ENCODE measurements around the gene GABRB1. TPM values are rescaled to one million over a fixed set of nuclear protein-coding genes. Genes with fewer than 3 reads are reported as not detected.

Gene GABRB1
- total RNA-seq, 1 experiment from 2014 or later: not detected

- Histone ChIP-seq H3K27me3 (no peaks in the 10 kb centered on the region), H3K9me3 (replicated peaks) (no peaks in the 10 kb centered on the region), H3K4me3 (no peak overlapping the region), H3K27ac (no peak overlapping the region), H3K4me1 (no peaks in the 10 kb centered on the region), H3K36me3 (no peaks in the 10 kb centered on the region)
- no peak for DNase-seq
Observed at GRCh38 chr4:47425628-47426027, 394.3 kb downstream of the GABRB1 start.

- no peaks in the 10 kb centered on the region for H3K27me3 ChIP-seq
- H3K27ac ChIP-seq: no peak overlapping the region
- no peak for DNase-seq
- no peaks in the 10 kb centered on the region for H3K4me1 ChIP-seq
- no peaks in the 10 kb centered on the region for H3K36me3 ChIP-seq
- no peak overlapping the region for H3K4me3 ChIP-seq
- no peaks in the 10 kb centered on the region for H3K9me3 ChIP-seq (replicated peaks)
Observed at GRCh38 chr4:47427935-47428334, 396.6 kb downstream of the GABRB1 start.

GRCh38 chr4:47432749-47433148 is 401.4 kb downstream of the GABRB1 start:
- Histone ChIP-seq H3K4me1 (no peaks in the 10 kb centered on the region), H3K9me3 (replicated peaks) (no peaks in the 10 kb centered on the region), H3K27ac (no peak overlapping the region), H3K27me3 (0 out of 2 replicates have a peak, but pooled peaks cover 4% of the 10 kb centered on the region), H3K4me3 (no peak overlapping the region), H3K36me3 (no peaks in the 10 kb centered on the region)
- DNase-seq: no peak

GRCh38 chr4:47434931-47435330 is 403.6 kb downstream of the GABRB1 start:
- H3K36me3 ChIP-seq: no peaks in the 10 kb centered on the region
- 0 out of 2 replicates have a peak, but pooled peaks cover 4% of the 10 kb centered on the region for H3K27me3 ChIP-seq
- H3K4me1 ChIP-seq: no peaks in the 10 kb centered on the region
- H3K27ac ChIP-seq: no peak overlapping the region
- H3K9me3 ChIP-seq (replicated peaks): no peaks in the 10 kb centered on the region
- DNase-seq: no peak
- no peak overlapping the region for H3K4me3 ChIP-seq

- H3K36me3 ChIP-seq: no peaks in the 10 kb centered on the region
- H3K27me3 ChIP-seq: no peaks in the 10 kb centered on the region
- no peak overlapping the region for H3K27ac ChIP-seq
- no peaks in the 10 kb centered on the region for H3K9me3 ChIP-seq (replicated peaks)
- H3K4me3 ChIP-seq: no peak overlapping the region
- no peaks in the 10 kb centered on the region for H3K4me1 ChIP-seq
- no peak for DNase-seq
Observed at GRCh38 chr4:47442980-47443379, 411.6 kb downstream of the GABRB1 start.

GRCh38 chr4:47444031-47444430 is 412.7 kb downstream of the GABRB1 start:
- H3K4me1 ChIP-seq: no peaks in the 10 kb centered on the region
- H3K4me3 ChIP-seq: no peak overlapping the region
- H3K9me3 ChIP-seq (replicated peaks): no peaks in the 10 kb centered on the region
- no peaks in the 10 kb centered on the region for H3K27me3 ChIP-seq
- H3K27ac ChIP-seq: no peak overlapping the region
- H3K36me3 ChIP-seq: no peaks in the 10 kb centered on the region
- DNase-seq: no peak

GRCh38 chr4:47451657-47452056 is 420.3 kb downstream of the GABRB1 start:
- DNase-seq: no peak
- H3K4me3 ChIP-seq: no peak overlapping the region
- no peak overlapping the region for H3K27ac ChIP-seq

GRCh38 chr4:47462799-47463234 is 431.4 kb downstream of the GABRB1 start:
- no peak overlapping the region; the same call in 1 of the 2 replicates for H3K27ac ChIP-seq

More at GRCh38 chr4:47451657-47452056, 420.3 kb downstream of the GABRB1 start:
- Histone ChIP-seq H3K27me3 (no peaks in the 10 kb centered on the region), H3K4me1 (no peaks in the 10 kb centered on the region), H3K36me3 (peaks cover 6% of the 10 kb centered on the region), H3K9me3 (replicated peaks) (no peaks in the 10 kb centered on the region)

GRCh38 chr4:47463235-47463956 is 432.0 kb downstream of the GABRB1 start, which contains the start of gene COMMD8:
Gene COMMD8, minus strand, starts transcription at chr4:47463702. Its CDS starts 51 bp downstream, at chr4:47463651.
- H3K27ac ChIP-seq: peak within 1 kb of the TSS; percentile 43; the same call in 1 of the 2 replicates
- DNase-seq: peak; percentile 95 to 96
- no peaks in the 10 kb centered on the region for H3K4me1 ChIP-seq
- H3K36me3 ChIP-seq: no peaks in the 10 kb centered on the region
- H3K9me3 ChIP-seq (replicated peaks): no peaks in the 10 kb centered on the region
- no peaks in the 10 kb centered on the region for H3K27me3 ChIP-seq
- H3K4me3 ChIP-seq: peak within 1 kb of the TSS; percentile 81

More at GRCh38 chr4:47462799-47463234, 431.4 kb downstream of the GABRB1 start:
- Histone ChIP-seq H3K4me1 (no peaks in the 10 kb centered on the region), H3K9me3 (replicated peaks) (no peaks in the 10 kb centered on the region), H3K27me3 (no peaks in the 10 kb centered on the region), H3K36me3 (no peaks in the 10 kb centered on the region), H3K4me3 (peak overlapping the region; percentile 81)
- no peak for DNase-seq

GRCh38 chr4:47465004-47465403 is 433.6 kb downstream of the GABRB1 start:
- H3K4me1 ChIP-seq: no peaks in the 10 kb centered on the region
- H3K4me3 ChIP-seq: no peak overlapping the region
- H3K36me3 ChIP-seq: no peaks in the 10 kb centered on the region
- no peak for DNase-seq
- no peaks in the 10 kb centered on the region for H3K27me3 ChIP-seq
- H3K27ac ChIP-seq: no peak overlapping the region
- no peaks in the 10 kb centered on the region for H3K9me3 ChIP-seq (replicated peaks)

- no peak overlapping the region for H3K27ac ChIP-seq
- H3K9me3 ChIP-seq (replicated peaks): no peaks in the 10 kb centered on the region
- no peaks in the 10 kb centered on the region for H3K4me1 ChIP-seq
- no peaks in the 10 kb centered on the region for H3K27me3 ChIP-seq
- H3K4me3 ChIP-seq: no peak overlapping the region
- DNase-seq: no peak
- H3K36me3 ChIP-seq: no peaks in the 10 kb centered on the region
Observed at GRCh38 chr4:47466056-47466785, 434.9 kb downstream of the GABRB1 start.

GRCh38 chr4:47468706-47469365 is 437.5 kb downstream of the GABRB1 start:
- no peaks in the 10 kb centered on the region for H3K9me3 ChIP-seq (replicated peaks)
- DNase-seq: no peak
- H3K4me3 ChIP-seq: no peak overlapping the region
- no peaks in the 10 kb centered on the region for H3K4me1 ChIP-seq
- H3K27ac ChIP-seq: no peak overlapping the region
- no peaks in the 10 kb centered on the region for H3K36me3 ChIP-seq
- 0 out of 2 replicates have a peak, but pooled peaks cover 8% of the 10 kb centered on the region for H3K27me3 ChIP-seq

- Histone ChIP-seq H3K4me1 (no peaks in the 10 kb centered on the region), H3K36me3 (no peaks in the 10 kb centered on the region), H3K4me3 (no peak overlapping the region), H3K27me3 (0 out of 2 replicates have a peak, but pooled peaks cover 8% of the 10 kb centered on the region), H3K27ac (no peak overlapping the region), H3K9me3 (replicated peaks) (no peaks in the 10 kb centered on the region)
- DNase-seq: no peak
Observed at GRCh38 chr4:47469951-47470350, 438.6 kb downstream of the GABRB1 start.

- Histone ChIP-seq H3K27ac (no peak overlapping the region), H3K4me1 (no peaks in the 10 kb centered on the region), H3K9me3 (replicated peaks) (no peaks in the 10 kb centered on the region), H3K4me3 (no peak overlapping the region), H3K27me3 (0 out of 2 replicates have a peak, but pooled peaks cover 8% of the 10 kb centered on the region), H3K36me3 (no peaks in the 10 kb centered on the region)
- no peak for DNase-seq
Observed at GRCh38 chr4:47471064-47471463, 439.7 kb downstream of the GABRB1 start.

GRCh38 chr4:47471591-47471990 is 440.2 kb downstream of the GABRB1 start:
- Histone ChIP-seq H3K4me1 (no peaks in the 10 kb centered on the region), H3K27ac (no peak overlapping the region)

More at GRCh38 chr4:47471591-47471990, 440.2 kb downstream of the GABRB1 start:
- Histone ChIP-seq H3K27me3 (0 out of 2 replicates have a peak, but pooled peaks cover 8% of the 10 kb centered on the region), H3K36me3 (no peaks in the 10 kb centered on the region), H3K9me3 (replicated peaks) (no peaks in the 10 kb centered on the region), H3K4me3 (no peak overlapping the region)
- DNase-seq: no peak
